MM.1S (cell line): Measurements from ENCODE around the gene BPIFA1.

Source experiments
- DNase-seq: peaks from one replicate; pipeline ENCODE4 v3.0.0-alpha.2; 2015
- H2AFZ ChIP-seq: fragments of 300-600 bp; sonication (generic); 2 replicates; pipeline ENCODE4 v1.6.0; 2016; ENCODE audit warnings: antibody characterized with exemption, low read length
- H3F3A ChIP-seq: fragments of 300-600 bp; sonication (generic); 2 replicates; pipeline ENCODE4 v1.6.1; 2016; ENCODE audit warnings: mild to moderate bottlenecking, antibody characterized with exemption, low read length, moderate library complexity, mixed read lengths; ENCODE audit not compliant: insufficient read depth
- H3K27ac ChIP-seq: fragments of 300-600 bp; sonication (generic); 2 replicates; pipeline ENCODE4 v1.5.1; 2016; ENCODE audit warnings: mild to moderate bottlenecking, low read length
- H3K27me3 ChIP-seq: fragments of 300-600 bp; sonication (generic); replicated peaks from 2 replicates; pipeline ENCODE4 v1.6.0; 2016; ENCODE audit warnings: low read length; ENCODE audit not compliant: insufficient read depth
- H3K36me3 ChIP-seq: fragments of 300-600 bp; sonication (generic); replicated peaks from 2 replicates; pipeline ENCODE4 v1.6.1; 2016; ENCODE audit warnings: mild to moderate bottlenecking, low read length, mixed read lengths; ENCODE audit not compliant: insufficient read depth
- H3K4me1 ChIP-seq: fragments of 300-600 bp; sonication (generic); 2 replicates; pipeline ENCODE4 v1.6.1; 2016; ENCODE audit warnings: low read length, mixed read lengths
- H3K4me2 ChIP-seq: fragments of 300-600 bp; sonication (generic); 2 replicates; pipeline ENCODE4 v1.6.0; 2016; ENCODE audit warnings: low read depth, low read length
- H3K4me3 ChIP-seq: fragments of 300-600 bp; sonication (generic); 2 replicates; pipeline ENCODE4 v1.5.1; 2016; ENCODE audit warnings: low read length, mixed read lengths
- H3K79me2 ChIP-seq: fragments of 300-600 bp; sonication (generic); 2 replicates; pipeline ENCODE4 v1.6.1; 2016; ENCODE audit warnings: mixed run types, low read length, mixed read lengths
- H3K9ac ChIP-seq: fragments of 300-600 bp; sonication (generic); 2 replicates; pipeline ENCODE4 v1.6.1; 2016; ENCODE audit warnings: low read length, mixed read lengths
- H3K9me2 ChIP-seq: fragments of 300-600 bp; sonication (generic); replicated peaks from 2 replicates; pipeline ENCODE4 v1.6.1; 2016; ENCODE audit warnings: mild to moderate bottlenecking, low read length, mixed read lengths; ENCODE audit not compliant: insufficient read depth
- H3K9me3 ChIP-seq: fragments of 300-600 bp; sonication (generic); replicated peaks from 2 replicates; pipeline ENCODE4 v1.6.1; 2016; ENCODE audit warnings: mild to moderate bottlenecking, low read length, mixed read lengths; ENCODE audit not compliant: insufficient read depth
- H4K20me1 ChIP-seq: fragments of 300-600 bp; sonication (generic); 2 replicates; pipeline ENCODE4 v1.6.1; 2016; ENCODE audit warnings: mild to moderate bottlenecking, low read length, moderate library complexity, mixed read lengths; ENCODE audit not compliant: insufficient read depth
- EZH2 ChIP-seq: fragments of 300-600 bp; sonication (generic); optimal IDR thresholded peaks from 2 replicates; pipeline ENCODE3; 2017; ENCODE audit warnings: low read depth, mild to moderate bottlenecking, antibody characterized with exemption, low read length, mixed read lengths
- EZH2phosphoT487 ChIP-seq: fragments of 300-600 bp; sonication (generic); IDR thresholded peaks from 2 replicates; pipeline ENCODE4 v1.6.1; 2018; ENCODE audit warnings: antibody characterized with exemption, low read length
- TF ChIP-seq, protein P1 (sequence below): fragments of 300-600 bp; sonication (generic); IDR thresholded peaks from 2 replicates; pipeline ENCODE4 v1.5.1; 2016; ENCODE audit warnings: antibody characterized with exemption, low read length, mixed read lengths

The BPIFA1 gene

DNA sequence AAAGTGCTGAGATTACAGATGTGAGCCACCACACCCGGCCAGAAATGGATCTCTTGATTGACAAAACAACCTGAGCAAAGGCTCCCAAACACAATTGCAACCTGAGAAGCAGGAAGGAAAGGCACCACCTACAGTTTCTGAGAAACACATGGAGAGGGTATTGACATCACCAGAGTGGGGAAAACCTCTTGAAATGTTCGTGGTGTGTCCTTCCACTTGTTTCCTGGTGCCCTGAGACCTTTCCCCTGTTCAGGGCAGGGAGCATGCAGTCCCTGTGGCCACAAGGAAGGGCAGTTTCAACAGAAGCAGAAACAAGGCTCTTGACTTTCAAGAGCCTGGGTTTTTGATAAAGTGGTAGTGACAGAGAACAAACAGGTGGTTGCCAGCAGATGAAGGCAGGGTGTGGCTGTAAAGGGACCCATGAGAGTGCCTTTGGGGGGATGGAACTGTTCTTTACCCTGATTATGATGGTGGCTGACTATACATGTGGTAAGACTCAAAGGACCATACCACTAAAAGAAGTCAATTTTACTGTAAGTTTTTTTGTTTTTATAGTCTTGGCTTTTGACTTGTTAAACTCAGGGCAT lies 3.2 kb upstream of the BPIFA1 start:
- no peaks in the 10 kb centered on the region for H3K36me3 ChIP-seq
- no peaks in the 10 kb centered on the region for H3F3A ChIP-seq
- TF ChIP-seq, protein P1, sequence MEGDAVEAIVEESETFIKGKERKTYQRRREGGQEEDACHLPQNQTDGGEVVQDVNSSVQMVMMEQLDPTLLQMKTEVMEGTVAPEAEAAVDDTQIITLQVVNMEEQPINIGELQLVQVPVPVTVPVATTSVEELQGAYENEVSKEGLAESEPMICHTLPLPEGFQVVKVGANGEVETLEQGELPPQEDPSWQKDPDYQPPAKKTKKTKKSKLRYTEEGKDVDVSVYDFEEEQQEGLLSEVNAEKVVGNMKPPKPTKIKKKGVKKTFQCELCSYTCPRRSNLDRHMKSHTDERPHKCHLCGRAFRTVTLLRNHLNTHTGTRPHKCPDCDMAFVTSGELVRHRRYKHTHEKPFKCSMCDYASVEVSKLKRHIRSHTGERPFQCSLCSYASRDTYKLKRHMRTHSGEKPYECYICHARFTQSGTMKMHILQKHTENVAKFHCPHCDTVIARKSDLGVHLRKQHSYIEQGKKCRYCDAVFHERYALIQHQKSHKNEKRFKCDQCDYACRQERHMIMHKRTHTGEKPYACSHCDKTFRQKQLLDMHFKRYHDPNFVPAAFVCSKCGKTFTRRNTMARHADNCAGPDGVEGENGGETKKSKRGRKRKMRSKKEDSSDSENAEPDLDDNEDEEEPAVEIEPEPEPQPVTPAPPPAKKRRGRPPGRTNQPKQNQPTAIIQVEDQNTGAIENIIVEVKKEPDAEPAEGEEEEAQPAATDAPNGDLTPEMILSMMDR = no peak
- no peak for TF ChIP-seq EZH2
- TF ChIP-seq EZH2phosphoT487 = no peak
- H3K27ac ChIP-seq = no peak overlapping the region
- no peak overlapping the region for H3K4me2 ChIP-seq
- H3K9me2 ChIP-seq = no peaks in the 10 kb centered on the region
- no peak overlapping the region for H2AFZ ChIP-seq
- DNase-seq = no peak
- H3K4me1 ChIP-seq = no peaks in the 10 kb centered on the region
- peaks cover 28% of the 10 kb centered on the region for H3K27me3 ChIP-seq
- H4K20me1 ChIP-seq = no peaks in the 10 kb centered on the region
- no peak overlapping the region for H3K4me3 ChIP-seq
- no peaks in the 10 kb centered on the region for H3K9me3 ChIP-seq
- H3K79me2 ChIP-seq = no peaks in the 10 kb centered on the region
- no peak overlapping the region for H3K9ac ChIP-seq

DNA sequence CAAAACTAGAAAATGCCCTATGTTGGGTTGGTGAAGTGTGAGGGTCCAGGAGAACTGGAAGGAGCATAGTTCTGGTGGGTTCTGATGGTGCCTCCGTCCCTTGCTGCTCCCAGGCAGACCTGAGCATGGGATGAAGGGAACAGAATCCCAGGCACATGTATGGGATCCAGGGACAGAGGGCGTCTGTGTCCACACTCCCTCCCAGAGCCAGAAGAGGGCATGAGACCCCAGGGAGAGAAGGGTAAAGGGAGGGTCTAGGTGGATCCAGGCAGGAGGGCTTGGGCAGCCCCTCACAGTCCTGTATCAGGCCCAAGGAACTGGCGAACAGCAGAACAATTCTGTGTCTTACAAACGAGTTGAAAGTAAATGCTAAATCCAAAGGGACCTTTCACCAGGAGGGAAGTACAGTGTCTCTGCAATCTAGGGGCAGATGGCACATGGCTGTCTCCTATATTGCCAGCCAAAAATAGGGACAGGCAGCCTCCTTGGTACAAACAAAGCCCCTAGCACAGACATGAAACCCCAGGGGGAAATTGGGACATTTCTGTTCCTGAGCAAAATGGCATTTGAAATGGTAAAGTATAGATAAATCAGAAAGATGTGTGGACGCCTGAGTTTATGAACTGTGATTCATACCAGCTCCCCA lies 2.5 kb upstream of the BPIFA1 start:
- Histone ChIP-seq H3K4me2 (no peak overlapping the region), H3F3A (no peaks in the 10 kb centered on the region), H3K9me3 (no peaks in the 10 kb centered on the region), H3K27ac (no peak overlapping the region), H3K4me3 (no peak overlapping the region), H3K9me2 (no peaks in the 10 kb centered on the region), H4K20me1 (no peaks in the 10 kb centered on the region), H3K36me3 (no peaks in the 10 kb centered on the region), H3K27me3 (peaks cover 26% of the 10 kb centered on the region), H3K79me2 (no peaks in the 10 kb centered on the region), H3K9ac (no peak overlapping the region), H3K4me1 (no peaks in the 10 kb centered on the region), H2AFZ (no peak overlapping the region)
- TF ChIP-seq EZH2 = no peak
- TF ChIP-seq EZH2phosphoT487 = no peak
- TF ChIP-seq, protein P1 = no peak
- DNase-seq = no peak

DNA sequence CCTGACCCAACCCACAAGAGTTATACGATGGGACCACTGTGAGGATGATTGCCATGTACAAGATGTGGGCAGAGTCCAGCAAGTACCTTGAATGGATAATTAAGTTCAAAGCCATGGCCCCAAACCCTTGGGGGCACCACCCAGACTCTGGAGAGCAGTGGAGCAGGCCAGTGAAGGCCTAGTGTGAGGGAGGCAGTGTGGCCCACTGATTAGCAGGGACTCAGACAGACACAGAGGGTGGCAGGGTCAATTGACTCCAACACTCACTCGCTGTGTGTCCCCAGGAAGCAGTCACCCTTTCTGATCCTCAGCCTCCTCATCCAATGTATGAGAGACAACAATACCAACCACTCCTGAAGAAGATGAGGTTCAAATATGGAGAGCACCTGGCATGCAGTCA lies 1.7 kb upstream of the BPIFA1 start:
- Histone ChIP-seq H3K4me3 (no peak overlapping the region), H3K79me2 (no peaks in the 10 kb centered on the region), H3K27me3 (peaks cover 21% of the 10 kb centered on the region), H3K9ac (no peak overlapping the region), H3K4me2 (no peak overlapping the region), H2AFZ (no peak overlapping the region), H3K27ac (no peak overlapping the region), H3F3A (no peaks in the 10 kb centered on the region), H4K20me1 (no peaks in the 10 kb centered on the region), H3K9me2 (no peaks in the 10 kb centered on the region), H3K36me3 (no peaks in the 10 kb centered on the region), H3K4me1 (no peaks in the 10 kb centered on the region), H3K9me3 (no peaks in the 10 kb centered on the region)
- DNase-seq = no peak
- TF ChIP-seq EZH2phosphoT487 (no peak), EZH2 (no peak)
- TF ChIP-seq, protein P1 = no peak
